HEK293 (cell line): ENCODE data around the gene SEMA4C.

Experiments used
- GLIS1 ChIP-seq: fragments of 450-650 bp; formaldehyde crosslinking; IDR thresholded peaks from 2 replicates; pipeline ENCODE4 v1.5.1; 2016; ENCODE audit warnings: missing biosample characterization, missing genetic modification characterization
- KLF10 ChIP-seq: fragments of 450-650 bp; IDR thresholded peaks from 2 replicates; pipeline ENCODE4 v1.5.1; 2018; ENCODE audit warnings: missing biosample characterization, mild to moderate bottlenecking, missing genetic modification characterization
- KLF8 ChIP-seq: fragments of 450-650 bp; formaldehyde crosslinking; IDR thresholded peaks from 2 replicates; pipeline ENCODE4 v1.5.1; 2016; ENCODE audit warnings: missing biosample characterization, missing genetic modification characterization
- OSR2 ChIP-seq: fragments of 450-650 bp; formaldehyde crosslinking; IDR thresholded peaks from 2 replicates; pipeline ENCODE4 v1.5.1; 2016; ENCODE audit warnings: missing biosample characterization, missing genetic modification characterization
- SP3 ChIP-seq: fragments of 450-650 bp; formaldehyde crosslinking; IDR thresholded peaks from 2 replicates; pipeline ENCODE4 v1.5.1; 2016; ENCODE audit warnings: missing biosample characterization, missing genetic modification characterization
- TCF7L2 ChIP-seq: IDR thresholded peaks from 2 replicates; pipeline ENCODE4 v1.6.1; 2011; ENCODE audit warnings: low read depth, mild to moderate bottlenecking, inconsistent platforms, low read length, moderate library complexity, borderline replicate concordance
- YY1 ChIP-seq: fragments of 450-650 bp; formaldehyde crosslinking; IDR thresholded peaks from 2 replicates; pipeline ENCODE4 v1.5.1; 2018; ENCODE audit warnings: missing biosample characterization, missing genetic modification characterization
- ZBTB17 ChIP-seq: fragments of 450-650 bp; formaldehyde crosslinking; IDR thresholded peaks from 2 replicates; pipeline ENCODE4 v1.5.1; 2016; ENCODE audit warnings: missing biosample characterization, missing genetic modification characterization
- ZNF121 ChIP-seq: fragments of 450-650 bp; formaldehyde crosslinking; IDR thresholded peaks from 2 replicates; pipeline ENCODE4 v1.5.1; 2016; ENCODE audit warnings: missing biosample characterization, missing genetic modification characterization
- ZNF221 ChIP-seq: fragments of 450-650 bp; formaldehyde crosslinking; IDR thresholded peaks from 2 replicates; pipeline ENCODE4 v1.5.1; 2017; ENCODE audit warnings: missing biosample characterization, missing genetic modification characterization, borderline replicate concordance
- ZNF24 ChIP-seq: fragments of 450-650 bp; formaldehyde crosslinking; IDR thresholded peaks from 2 replicates; pipeline ENCODE4 v1.5.1; 2016; ENCODE audit warnings: missing biosample characterization, missing genetic modification characterization
- ZNF302 ChIP-seq: fragments of 450-650 bp; formaldehyde crosslinking; IDR thresholded peaks from 2 replicates; pipeline ENCODE4 v1.5.1; 2016; ENCODE audit warnings: missing biosample characterization, missing genetic modification characterization, low read depth
- ZNF335 ChIP-seq: fragments of 450-650 bp; formaldehyde crosslinking; conservative IDR thresholded peaks from 2 replicates; pipeline ENCODE4 v1.5.1; 2016; ENCODE audit warnings: missing biosample characterization, missing genetic modification characterization
- ZNF501 ChIP-seq: fragments of 450-650 bp; formaldehyde crosslinking; IDR thresholded peaks from 2 replicates; pipeline ENCODE4 v1.5.1; 2016; ENCODE audit warnings: missing biosample characterization, missing genetic modification characterization
- ZNF530 ChIP-seq: fragments of 450-650 bp; formaldehyde crosslinking; IDR thresholded peaks from 2 replicates; pipeline ENCODE4 v1.5.1; 2016; ENCODE audit warnings: low read depth, missing biosample characterization, missing genetic modification characterization
- ZNF561 ChIP-seq: fragments of 450-650 bp; IDR thresholded peaks from 2 replicates; pipeline ENCODE4 v1.5.1; 2018; ENCODE audit warnings: missing biosample characterization, missing genetic modification characterization, borderline replicate concordance
- ZNF596 ChIP-seq: fragments of 450-650 bp; IDR thresholded peaks from 2 replicates; pipeline ENCODE4 v1.5.0; 2018; ENCODE audit warnings: missing biosample characterization, mild to moderate bottlenecking, missing genetic modification characterization, moderate library complexity
- ZNF677 ChIP-seq: fragments of 450-650 bp; IDR thresholded peaks from 2 replicates; pipeline ENCODE4 v1.5.0; 2018; ENCODE audit warnings: missing biosample characterization, mild to moderate bottlenecking, missing genetic modification characterization, moderate library complexity
- ZNF777 ChIP-seq: fragments of 450-650 bp; formaldehyde crosslinking; IDR thresholded peaks from 2 replicates; pipeline ENCODE4 v1.5.1; 2017; ENCODE audit warnings: missing biosample characterization, missing genetic modification characterization, borderline replicate concordance
- ZNF830 ChIP-seq: fragments of 450-650 bp; IDR thresholded peaks from 2 replicates; pipeline ENCODE4 v1.5.0; 2018; ENCODE audit warnings: missing biosample characterization, missing genetic modification characterization, low read depth, mild to moderate bottlenecking, moderate library complexity
- ZSCAN16 ChIP-seq: fragments of 450-650 bp; formaldehyde crosslinking; IDR thresholded peaks from 2 replicates; pipeline ENCODE4 v1.5.1; 2016; ENCODE audit warnings: missing biosample characterization, missing genetic modification characterization
- ZSCAN30 ChIP-seq: fragments of 450-650 bp; IDR thresholded peaks from 2 replicates; pipeline ENCODE4 v1.5.1; 2018; ENCODE audit warnings: missing biosample characterization, mild to moderate bottlenecking, missing genetic modification characterization, moderate library complexity
- TF ChIP-seq, protein P1 (sequence below): fragments of 450-650 bp; formaldehyde crosslinking; IDR thresholded peaks from 2 replicates; pipeline ENCODE4 v1.5.1; 2016; ENCODE audit warnings: missing biosample characterization, missing genetic modification characterization
- TF ChIP-seq, protein P2 (sequence below): fragments of 450-650 bp; formaldehyde crosslinking; IDR thresholded peaks from 2 replicates; pipeline ENCODE4 v1.5.1; 2016; ENCODE audit warnings: missing biosample characterization, missing genetic modification characterization
- TF ChIP-seq, protein P3 (sequence below): fragments of 450-650 bp; formaldehyde crosslinking; IDR thresholded peaks from 2 replicates; pipeline ENCODE4 v1.5.1; 2017; ENCODE audit warnings: missing biosample characterization, missing genetic modification characterization
- TF ChIP-seq, protein P4 (sequence below): fragments of 450-650 bp; formaldehyde crosslinking; optimal IDR thresholded peaks from 2 replicates; pipeline ENCODE3; 2016; ENCODE audit warnings: missing biosample characterization, mild to moderate bottlenecking, missing genetic modification characterization
- TF ChIP-seq, protein P5 (sequence below): fragments of 450-650 bp; formaldehyde crosslinking; IDR thresholded peaks from 2 replicates; pipeline ENCODE4 v1.5.1; 2016; ENCODE audit warnings: missing biosample characterization, missing genetic modification characterization
- TF ChIP-seq, protein P6 (sequence below): fragments of 450-650 bp; formaldehyde crosslinking; IDR thresholded peaks from 2 replicates; pipeline ENCODE4 v1.5.1; 2017; ENCODE audit warnings: missing biosample characterization, missing genetic modification characterization
- TF ChIP-seq, protein P7 (sequence below): sonication (generic); formaldehyde crosslinking; IDR thresholded peaks from 2 replicates; pipeline ENCODE4 v1.8.1; 2022; ENCODE audit warnings: mild to moderate bottlenecking, moderate library complexity, missing genetic modification reagents

The SEMA4C gene

DNA sequence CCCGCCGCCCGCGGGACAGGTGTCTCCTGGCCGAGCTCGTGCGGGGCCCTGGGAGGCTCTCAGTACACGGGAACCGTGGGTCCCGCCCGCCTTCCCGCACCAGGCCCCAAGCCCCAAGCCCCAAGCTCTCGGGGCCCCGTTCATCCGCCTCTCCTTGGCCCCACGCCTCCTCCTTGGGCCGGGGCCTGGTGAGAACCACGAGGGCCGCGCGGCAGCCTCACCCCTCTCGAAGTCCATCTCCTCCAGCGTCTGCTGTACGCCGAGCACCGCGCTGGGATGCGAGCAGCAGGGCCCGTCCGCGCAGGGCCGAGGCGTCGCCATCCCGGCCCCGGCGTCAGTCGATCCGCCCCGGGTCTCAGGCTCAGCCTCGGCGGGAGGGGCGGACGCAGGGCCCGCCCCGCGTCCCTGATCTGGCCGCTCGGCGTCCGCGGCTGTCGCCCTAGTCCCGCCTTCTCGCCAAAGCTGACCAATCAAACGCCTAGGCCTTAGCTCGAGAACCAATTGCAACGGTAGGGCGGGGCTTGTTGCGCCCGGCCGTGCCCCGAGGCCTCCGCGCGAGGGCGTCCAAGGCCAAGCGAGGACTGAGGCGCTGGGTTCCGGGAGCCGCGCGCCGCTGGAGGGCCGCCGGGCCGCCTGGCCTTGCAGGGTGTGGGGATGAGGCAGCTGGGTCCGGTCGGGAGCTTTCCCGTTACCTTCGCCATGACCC is 12.1 kb downstream of the SEMA4C start, which contains the start of gene ANKRD39 (continued):
- no peak for TF ChIP-seq ZNF677
- TF ChIP-seq ZNF221 (tag by site-specific recombination) = no peak
- TF ChIP-seq ZNF335 (tag by site-specific recombination) = peak; percentile 84
- TF ChIP-seq, protein P1, sequence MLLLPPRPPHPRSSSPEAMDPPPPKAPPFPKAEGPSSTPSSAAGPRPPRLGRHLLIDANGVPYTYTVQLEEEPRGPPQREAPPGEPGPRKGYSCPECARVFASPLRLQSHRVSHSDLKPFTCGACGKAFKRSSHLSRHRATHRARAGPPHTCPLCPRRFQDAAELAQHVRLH (tag by site-specific recombination) = 0 out of 2 replicates have a peak, but pooled peaks have one; percentile 29
- no peak for TF ChIP-seq OSR2 (tag by site-specific recombination)
- peak; percentile 52; the same call in 1 of the 2 replicates for TF ChIP-seq ZNF501 (tag by site-specific recombination)
- TF ChIP-seq YY1 (tag by site-specific recombination) = peak; percentile 46
- no peak for TF ChIP-seq ZNF596 (tag by site-specific recombination)
- TF ChIP-seq ZNF777 (tag by site-specific recombination) = peak; percentile 69; the same call in 1 of the 2 replicates
- TF ChIP-seq ZSCAN16 (tag by site-specific recombination) = peak; percentile 79; the same call in 1 of the 2 replicates
- no peak for TF ChIP-seq ZNF830
- TF ChIP-seq, protein P2, sequence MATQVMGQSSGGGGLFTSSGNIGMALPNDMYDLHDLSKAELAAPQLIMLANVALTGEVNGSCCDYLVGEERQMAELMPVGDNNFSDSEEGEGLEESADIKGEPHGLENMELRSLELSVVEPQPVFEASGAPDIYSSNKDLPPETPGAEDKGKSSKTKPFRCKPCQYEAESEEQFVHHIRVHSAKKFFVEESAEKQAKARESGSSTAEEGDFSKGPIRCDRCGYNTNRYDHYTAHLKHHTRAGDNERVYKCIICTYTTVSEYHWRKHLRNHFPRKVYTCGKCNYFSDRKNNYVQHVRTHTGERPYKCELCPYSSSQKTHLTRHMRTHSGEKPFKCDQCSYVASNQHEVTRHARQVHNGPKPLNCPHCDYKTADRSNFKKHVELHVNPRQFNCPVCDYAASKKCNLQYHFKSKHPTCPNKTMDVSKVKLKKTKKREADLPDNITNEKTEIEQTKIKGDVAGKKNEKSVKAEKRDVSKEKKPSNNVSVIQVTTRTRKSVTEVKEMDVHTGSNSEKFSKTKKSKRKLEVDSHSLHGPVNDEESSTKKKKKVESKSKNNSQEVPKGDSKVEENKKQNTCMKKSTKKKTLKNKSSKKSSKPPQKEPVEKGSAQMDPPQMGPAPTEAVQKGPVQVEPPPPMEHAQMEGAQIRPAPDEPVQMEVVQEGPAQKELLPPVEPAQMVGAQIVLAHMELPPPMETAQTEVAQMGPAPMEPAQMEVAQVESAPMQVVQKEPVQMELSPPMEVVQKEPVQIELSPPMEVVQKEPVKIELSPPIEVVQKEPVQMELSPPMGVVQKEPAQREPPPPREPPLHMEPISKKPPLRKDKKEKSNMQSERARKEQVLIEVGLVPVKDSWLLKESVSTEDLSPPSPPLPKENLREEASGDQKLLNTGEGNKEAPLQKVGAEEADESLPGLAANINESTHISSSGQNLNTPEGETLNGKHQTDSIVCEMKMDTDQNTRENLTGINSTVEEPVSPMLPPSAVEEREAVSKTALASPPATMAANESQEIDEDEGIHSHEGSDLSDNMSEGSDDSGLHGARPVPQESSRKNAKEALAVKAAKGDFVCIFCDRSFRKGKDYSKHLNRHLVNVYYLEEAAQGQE (tag by site-specific recombination) = no peak
- peak; percentile 22 for TF ChIP-seq ZSCAN30 (tag by site-specific recombination)
- TF ChIP-seq KLF8 (tag by site-specific recombination) = peak; percentile 65; the same call in 1 of the 2 replicates
- TF ChIP-seq, protein P3, sequence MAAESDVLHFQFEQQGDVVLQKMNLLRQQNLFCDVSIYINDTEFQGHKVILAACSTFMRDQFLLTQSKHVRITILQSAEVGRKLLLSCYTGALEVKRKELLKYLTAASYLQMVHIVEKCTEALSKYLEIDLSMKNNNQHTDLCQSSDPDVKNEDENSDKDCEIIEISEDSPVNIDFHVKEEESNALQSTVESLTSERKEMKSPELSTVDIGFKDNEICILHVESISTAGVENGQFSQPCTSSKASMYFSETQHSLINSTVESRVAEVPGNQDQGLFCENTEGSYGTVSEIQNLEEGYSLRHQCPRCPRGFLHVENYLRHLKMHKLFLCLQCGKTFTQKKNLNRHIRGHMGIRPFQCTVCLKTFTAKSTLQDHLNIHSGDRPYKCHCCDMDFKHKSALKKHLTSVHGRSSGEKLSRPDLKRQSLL (tag by site-specific recombination) = no peak
- TF ChIP-seq, protein P4, sequence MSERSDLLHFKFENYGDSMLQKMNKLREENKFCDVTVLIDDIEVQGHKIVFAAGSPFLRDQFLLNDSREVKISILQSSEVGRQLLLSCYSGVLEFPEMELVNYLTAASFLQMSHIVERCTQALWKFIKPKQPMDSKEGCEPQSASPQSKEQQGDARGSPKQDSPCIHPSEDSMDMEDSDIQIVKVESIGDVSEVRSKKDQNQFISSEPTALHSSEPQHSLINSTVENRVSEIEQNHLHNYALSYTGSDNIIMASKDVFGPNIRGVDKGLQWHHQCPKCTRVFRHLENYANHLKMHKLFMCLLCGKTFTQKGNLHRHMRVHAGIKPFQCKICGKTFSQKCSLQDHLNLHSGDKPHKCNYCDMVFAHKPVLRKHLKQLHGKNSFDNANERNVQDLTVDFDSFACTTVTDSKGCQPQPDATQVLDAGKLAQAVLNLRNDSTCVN = peak; percentile 79
- TF ChIP-seq, protein P5, sequence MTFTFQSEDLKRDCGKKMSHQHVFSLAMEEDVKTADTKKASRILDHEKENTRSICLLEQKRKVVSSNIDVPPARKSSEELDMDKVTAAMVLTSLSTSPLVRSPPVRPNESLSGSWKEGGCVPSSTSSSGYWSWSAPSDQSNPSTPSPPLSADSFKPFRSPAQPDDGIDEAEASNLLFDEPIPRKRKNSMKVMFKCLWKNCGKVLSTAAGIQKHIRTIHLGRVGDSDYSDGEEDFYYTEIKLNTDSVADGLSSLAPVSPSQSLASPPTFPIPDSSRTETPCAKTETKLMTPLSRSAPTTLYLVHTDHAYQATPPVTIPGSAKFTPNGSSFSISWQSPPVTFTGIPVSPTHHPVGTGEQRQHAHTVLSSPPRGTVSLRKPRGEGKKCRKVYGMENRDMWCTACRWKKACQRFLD (tag by site-specific recombination) = no peak
- no peak for TF ChIP-seq ZNF530
- TF ChIP-seq KLF10 (tag by site-specific recombination) = 0 out of 2 replicates have a peak, but pooled peaks have one; percentile 30
- no peak; the same call in 1 of the 2 replicates for TF ChIP-seq ZNF561 (tag by site-specific recombination)
- peak; percentile 50; the same call in 1 of the 2 replicates for TF ChIP-seq ZBTB17 (tag by site-specific recombination)
- TF ChIP-seq ZNF302 (tag by site-specific recombination) = no peak
- peak; percentile 70 for TF ChIP-seq GLIS1 (tag by site-specific recombination)
- peak; percentile 90 for TF ChIP-seq SP3 (tag by site-specific recombination)
- TF ChIP-seq ZNF24 (tag by site-specific recombination) = no peak
- TF ChIP-seq, protein P6, sequence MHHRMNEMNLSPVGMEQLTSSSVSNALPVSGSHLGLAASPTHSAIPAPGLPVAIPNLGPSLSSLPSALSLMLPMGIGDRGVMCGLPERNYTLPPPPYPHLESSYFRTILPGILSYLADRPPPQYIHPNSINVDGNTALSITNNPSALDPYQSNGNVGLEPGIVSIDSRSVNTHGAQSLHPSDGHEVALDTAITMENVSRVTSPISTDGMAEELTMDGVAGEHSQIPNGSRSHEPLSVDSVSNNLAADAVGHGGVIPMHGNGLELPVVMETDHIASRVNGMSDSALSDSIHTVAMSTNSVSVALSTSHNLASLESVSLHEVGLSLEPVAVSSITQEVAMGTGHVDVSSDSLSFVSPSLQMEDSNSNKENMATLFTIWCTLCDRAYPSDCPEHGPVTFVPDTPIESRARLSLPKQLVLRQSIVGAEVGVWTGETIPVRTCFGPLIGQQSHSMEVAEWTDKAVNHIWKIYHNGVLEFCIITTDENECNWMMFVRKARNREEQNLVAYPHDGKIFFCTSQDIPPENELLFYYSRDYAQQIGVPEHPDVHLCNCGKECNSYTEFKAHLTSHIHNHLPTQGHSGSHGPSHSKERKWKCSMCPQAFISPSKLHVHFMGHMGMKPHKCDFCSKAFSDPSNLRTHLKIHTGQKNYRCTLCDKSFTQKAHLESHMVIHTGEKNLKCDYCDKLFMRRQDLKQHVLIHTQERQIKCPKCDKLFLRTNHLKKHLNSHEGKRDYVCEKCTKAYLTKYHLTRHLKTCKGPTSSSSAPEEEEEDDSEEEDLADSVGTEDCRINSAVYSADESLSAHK = 0 out of 2 replicates have a peak, but pooled peaks have one; percentile 10
- no peak for TF ChIP-seq TCF7L2
- TF ChIP-seq, protein P7, sequence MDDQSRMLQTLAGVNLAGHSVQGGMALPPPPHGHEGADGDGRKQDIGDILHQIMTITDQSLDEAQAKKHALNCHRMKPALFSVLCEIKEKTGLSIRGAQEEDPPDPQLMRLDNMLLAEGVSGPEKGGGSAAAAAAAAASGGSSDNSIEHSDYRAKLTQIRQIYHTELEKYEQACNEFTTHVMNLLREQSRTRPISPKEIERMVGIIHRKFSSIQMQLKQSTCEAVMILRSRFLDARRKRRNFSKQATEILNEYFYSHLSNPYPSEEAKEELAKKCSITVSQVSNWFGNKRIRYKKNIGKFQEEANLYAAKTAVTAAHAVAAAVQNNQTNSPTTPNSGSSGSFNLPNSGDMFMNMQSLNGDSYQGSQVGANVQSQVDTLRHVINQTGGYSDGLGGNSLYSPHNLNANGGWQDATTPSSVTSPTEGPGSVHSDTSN (CRISPR knock-in tag) = peak; percentile 89
- 0 out of 2 replicates have a peak, but pooled peaks have one; percentile 16 for TF ChIP-seq ZNF121
